LHCN-M2 (cell line): Measurements from ENCODE around the gene MARCHF5. TPM values are rescaled to one million over a fixed set of nuclear protein-coding genes. Genes with fewer than 3 reads are reported as not detected.
"Not testable (repeated sequence)": the region's sequence is repeated elsewhere in the genome, so short reads cannot be mapped to it uniquely, and the experiment has no call there.

Experiments used
- DNase-seq: peaks from one replicate; pipeline ENCODE4 v3.0.0-alpha.2; 2012; ENCODE audit warnings: low read depth
- total RNA-seq: library from RNA; depleted of rRNA; stranded (reverse); fragments of >200 nt; gene quantifications from 2 replicates; pipeline ENCODE4 v1.2.3, GENCODE V29; 2014

MARCHF5 gene
- total RNA-seq, 1 experiment from 2014 or later, result 12.7 TPM

DNA sequence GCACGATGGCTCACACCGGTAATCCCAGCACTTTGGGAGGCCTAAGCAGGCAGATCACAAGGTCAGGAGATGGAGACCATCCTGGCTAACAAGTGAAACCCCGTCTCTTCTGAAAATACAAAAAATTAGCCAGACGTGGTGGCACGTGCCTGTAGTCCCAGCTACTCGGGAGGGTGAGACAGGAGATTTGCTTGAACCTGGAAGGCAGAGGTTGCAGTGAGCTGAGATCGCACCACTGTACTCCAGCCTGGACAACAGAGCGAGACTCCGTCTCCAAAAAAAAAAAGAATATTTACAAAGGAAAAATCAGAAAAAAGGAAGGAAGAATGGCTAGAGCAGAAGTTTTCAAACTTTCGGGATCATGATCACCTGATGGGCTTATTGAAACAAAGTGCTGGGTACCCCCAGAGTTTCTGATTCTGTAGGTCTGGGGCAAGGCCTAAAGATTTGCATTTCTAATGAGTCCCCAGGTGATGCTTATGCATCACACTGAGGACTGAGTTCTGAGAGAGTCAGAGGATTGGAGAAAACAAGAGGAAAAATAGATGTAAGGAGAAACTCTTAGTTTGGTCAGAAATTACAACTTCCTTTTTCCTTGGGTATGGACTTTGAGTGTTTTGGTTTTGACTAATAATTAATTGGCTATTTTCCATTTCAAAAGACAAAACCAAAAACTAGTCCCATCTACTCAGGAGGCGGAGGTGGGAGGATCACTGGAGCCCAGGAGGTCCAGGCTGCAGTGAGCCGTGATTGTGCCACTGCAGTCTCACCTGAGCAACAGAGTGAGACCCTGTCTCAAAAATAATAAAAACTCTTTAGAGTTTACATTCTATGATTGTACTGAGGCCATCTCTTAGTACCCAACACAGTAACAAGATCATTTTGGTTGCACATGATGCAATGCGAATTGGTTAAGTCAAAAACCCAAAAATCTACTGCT, 14.4 kb downstream of the MARCHF5 start:
- DNase-seq, result no peak

GRCh38 chr10:92309272-92309671, 18.3 kb downstream of the MARCHF5 start:
- DNase-seq, result no peak

- no peak for DNase-seq
These were observed 22.8 kb downstream of the MARCHF5 start for GRCh38 chr10:92313750-92314149.

DNA sequence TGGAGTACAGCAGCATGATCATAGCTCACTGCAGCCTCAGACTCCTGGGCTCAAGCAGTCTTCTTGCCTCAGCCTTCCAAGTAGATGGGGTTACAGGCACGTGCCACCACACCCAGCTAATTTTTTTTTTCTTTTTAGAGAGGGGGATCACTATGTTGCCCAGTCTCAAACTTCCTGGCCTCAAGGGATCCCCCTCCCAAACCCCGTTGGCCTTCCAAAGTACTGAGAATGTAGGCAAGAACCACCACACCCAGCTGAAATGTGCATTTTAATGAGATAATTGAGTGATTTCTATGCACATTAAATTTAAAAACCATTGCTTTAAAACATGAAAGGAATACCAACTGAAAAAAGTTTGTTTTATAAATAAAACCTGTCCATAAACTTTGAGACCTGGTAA, 25.6 kb downstream of the MARCHF5 start:
- no peak for DNase-seq

- no peak for DNase-seq
These were observed 32.1 kb downstream of the MARCHF5 start for GRCh38 chr10:92323079-92323478.

DNA sequence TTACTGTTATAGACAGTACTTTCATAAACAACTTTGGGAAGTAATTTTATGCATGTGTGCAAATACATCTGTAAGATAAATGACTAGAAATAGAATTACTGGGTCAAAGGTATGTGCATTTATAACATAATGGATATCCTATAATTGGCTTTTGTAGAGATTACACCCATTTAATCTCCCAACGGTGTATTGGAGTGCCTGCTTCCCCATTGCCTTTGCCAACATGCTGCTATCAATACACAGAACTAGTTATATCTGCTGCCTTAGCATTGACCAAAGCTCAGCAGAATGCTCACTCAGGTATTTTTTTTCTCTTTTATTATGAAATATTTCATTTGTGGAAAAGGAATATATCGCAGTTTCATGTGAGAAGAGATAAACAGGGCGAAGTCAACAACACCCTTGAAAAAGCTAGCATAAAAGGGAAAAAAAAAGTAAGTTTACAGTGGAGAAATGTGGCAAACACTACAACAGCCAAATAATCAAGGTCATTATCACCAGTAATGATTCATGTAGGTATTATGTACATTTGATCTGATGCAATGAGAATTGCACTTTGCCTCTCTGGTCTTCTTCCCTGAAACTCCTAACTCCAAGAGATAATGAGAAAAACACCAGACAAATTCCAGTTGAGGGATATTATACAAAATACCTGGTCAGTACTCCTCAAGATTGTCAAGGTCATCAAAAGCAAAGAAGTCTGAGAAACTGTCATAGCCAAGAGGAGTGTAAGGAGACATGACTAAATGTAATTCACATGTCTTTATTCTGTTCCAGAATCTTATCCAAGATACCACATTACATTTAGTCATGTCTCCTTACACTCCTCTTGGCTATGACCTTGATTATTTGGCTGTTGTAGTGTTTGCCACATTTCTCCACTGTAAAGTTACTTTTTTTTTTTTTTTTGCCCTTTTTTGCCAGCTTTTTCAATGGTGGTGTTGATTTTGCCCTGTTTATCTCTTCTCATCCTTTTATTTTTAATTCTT, 36.8 kb downstream of the MARCHF5 start:
- no peak for DNase-seq

DNA sequence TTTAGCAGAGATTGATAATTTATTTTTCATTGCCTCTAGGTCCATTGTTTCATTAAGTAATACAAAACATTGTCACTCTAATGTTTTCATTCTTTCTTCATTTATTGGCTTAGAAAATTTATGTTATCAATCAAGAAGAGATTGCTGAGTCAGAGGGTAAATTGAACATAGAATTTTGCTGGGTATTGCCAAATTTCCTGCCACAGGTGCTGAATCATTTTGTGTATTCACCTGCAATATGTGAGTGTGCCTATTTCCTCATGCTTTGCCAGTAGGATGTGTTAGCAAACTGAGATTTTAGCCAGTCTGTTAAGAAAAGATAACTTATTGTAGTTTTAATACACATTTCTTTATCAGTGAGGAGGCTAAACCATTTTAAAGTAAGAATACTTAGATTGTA, 38.0 kb downstream of the MARCHF5 start:
- DNase-seq, result no peak

DNA sequence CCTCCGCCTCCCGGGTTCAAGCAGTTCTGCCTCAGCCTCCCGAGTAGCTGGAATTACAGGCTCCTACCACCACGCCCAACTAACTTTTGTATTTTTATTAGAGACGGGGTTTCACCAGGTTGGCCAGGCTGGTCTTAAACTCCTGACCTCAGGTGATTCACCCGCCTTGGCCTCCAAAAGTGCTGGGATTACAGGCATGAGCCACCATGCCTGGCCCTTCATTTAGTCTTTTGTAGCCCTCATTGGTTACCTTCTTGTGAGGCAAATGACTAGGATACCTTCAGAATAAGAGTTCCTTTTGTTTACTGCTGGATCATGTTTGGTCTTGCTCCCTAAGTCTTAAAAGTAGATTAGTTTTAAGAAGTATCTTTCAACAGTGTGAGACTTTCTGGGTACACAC, 39.0 kb downstream of the MARCHF5 start:
- DNase-seq, result not testable (repeated sequence)

GRCh38 chr10:92342796-92343195, 51.8 kb downstream of the MARCHF5 start:
- DNase-seq, result peak; percentile 11

DNA sequence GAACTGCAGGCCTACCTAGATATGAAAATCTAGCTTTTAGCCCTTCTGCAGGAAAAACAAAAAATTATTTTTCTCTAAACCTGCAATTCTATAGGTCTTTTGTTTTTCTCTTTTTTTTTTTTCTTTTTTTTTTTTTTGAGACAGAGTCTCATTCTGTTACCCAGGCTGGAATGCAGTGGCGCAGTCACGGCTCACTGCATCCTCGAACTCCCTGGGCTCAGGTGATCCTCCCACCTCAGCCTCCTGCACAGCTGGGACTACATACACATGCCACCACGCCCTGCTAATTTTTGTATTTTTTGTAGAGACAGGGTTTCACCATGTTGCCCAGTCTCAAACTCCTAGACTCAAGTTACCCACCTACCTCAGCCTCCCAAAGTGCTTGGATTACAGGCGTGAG, 54.6 kb downstream of the MARCHF5 start:
- not testable (repeated sequence) for DNase-seq

GRCh38 chr10:92347035-92347676, 56.2 kb downstream of the MARCHF5 start:
- DNase-seq, result not testable (repeated sequence)

DNA sequence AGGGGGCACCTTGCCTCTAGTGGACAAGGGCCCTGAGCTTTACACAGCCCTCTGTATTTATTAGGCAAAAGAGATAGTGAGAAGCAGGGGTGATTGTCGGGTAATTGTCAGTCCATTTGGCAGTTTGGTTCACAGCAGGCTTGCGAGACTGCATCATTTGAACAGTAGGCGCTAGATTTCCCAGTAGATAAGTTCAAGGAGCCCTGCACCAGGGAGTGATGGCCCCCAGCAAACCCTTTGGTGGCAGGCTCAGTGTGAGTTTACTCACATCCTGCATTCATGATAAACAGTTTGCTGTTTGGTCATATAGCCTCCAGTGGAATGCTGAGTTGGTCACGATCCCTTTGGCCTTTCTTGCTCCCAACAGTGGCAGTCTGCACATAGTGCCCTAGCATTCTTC, 59.4 kb downstream of the MARCHF5 start:
- DNase-seq, result no peak

- no peak for DNase-seq
These were observed 63.6 kb downstream of the MARCHF5 start for GRCh38 chr10:92354587-92354986.

DNA sequence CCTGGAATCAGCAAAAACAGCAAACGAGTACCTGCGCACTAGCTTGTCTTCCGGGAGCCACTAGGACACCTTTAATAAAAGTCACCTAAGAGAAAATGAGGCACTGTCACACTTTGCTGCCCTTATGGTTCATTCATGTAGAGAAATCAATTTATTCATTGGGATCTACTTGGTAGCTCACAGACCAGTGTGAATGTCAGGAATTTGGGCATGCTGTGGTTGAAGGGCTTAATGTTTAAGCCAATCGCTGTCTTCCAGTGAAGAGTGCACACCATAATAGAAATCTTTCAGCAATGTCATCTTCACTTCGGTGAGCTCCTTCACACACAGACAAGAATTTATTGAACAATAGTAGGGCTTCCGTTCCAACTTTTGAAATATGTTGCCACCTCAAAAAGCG, 65.1 kb downstream of the MARCHF5 start:
- DNase-seq, result no peak

DNA sequence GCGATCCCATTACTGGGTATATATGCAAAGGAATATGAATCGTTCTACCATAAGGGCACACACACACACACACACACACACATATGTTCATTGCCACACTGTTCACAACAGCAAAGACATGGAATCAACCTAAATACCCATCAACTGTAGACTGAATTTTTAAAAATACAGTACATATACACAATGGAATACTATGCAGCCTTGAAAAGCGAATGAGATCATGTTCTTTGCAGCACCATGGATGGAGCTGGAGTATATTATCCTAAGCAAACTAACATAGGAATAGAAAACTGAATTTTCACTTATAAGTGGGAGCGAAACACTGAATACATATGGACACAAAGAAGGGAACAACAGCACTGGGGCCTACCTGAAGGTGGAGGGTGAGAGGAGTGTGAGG, 72.5 kb downstream of the MARCHF5 start:
- no peak for DNase-seq

DNA sequence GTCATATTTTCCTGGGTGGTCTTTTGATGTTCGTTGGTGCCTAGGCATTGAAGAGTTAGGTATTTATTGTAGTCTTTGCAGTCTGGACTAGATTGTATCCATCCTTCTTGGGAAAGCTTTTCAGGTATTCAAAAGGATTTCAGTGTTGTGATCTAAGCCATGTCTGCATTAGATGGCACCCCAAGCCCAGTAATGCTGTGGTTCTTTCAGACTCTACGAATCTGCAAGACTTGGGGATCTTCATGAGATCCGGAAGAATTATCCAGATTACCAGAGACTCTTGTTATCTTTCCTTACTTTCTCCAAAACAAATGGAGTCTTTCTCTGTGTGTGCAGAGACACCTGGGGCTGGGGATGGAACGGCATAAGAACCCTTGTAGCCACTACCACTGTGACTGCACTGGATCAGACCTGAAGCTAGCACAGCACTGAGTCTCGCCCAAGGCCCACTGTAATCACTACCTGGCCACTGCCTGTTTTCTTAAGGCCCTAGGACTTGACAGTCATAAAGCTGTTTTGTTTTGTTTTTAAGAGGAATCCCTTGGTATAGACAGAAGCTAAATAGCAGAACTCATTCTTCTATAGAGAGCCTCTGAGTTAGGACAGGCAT, 75.5 kb downstream of the MARCHF5 start:
- DNase-seq, result no peak

- no peak for DNase-seq
These were observed 87.0 kb downstream of the MARCHF5 start for GRCh38 chr10:92377962-92378361.

DNA sequence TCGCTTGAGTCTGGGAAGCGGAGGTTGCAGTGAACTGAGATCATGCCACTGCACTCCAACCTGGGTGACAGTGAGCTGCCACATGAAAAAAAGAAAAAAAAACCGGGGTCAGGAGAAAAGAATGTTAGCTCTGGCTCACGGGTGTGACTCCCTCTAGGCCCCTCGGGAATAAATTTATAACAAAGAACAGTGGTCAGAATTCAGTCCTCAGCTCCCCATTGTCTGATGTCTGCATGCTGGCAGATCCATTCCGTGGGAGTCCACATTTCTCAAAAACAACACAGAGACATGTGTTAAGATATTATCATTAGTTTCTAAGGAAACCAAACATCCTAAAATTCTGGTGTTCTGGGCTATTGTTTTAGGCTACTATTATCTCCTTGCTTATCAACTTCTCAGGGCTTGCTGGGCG, 90.6 kb downstream of the MARCHF5 start:
- no peak for DNase-seq

DNA sequence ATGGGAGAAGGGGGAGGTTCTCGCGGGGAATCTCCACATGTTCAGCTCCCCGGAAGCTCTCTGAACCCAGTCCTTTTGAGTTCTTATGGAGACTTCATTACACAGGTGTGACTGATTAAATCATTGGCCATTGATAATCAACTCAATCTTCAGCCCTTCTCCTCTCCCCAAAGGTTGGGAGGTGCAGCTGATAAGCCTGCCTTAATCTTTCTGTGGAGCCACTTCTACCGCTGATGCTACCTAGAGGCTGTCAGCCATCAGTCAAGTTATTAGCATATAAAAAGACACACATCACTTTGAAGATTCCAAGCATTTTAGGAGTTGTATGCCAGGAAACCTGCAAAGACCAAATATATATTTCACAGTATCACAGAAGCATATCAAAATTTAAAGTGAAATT, 91.7 kb downstream of the MARCHF5 start:
- no peak for DNase-seq

- no peak for DNase-seq
These were observed 93.8 kb downstream of the MARCHF5 start for GRCh38 chr10:92384741-92385140.

GRCh38 chr10:92385831-92386230, 94.9 kb downstream of the MARCHF5 start:
- DNase-seq, result no peak
